H1 (cell line): Measurements from ENCODE around the gene HPRT1. TPM values are rescaled to one million over a fixed set of nuclear protein-coding genes. Genes with fewer than 3 reads are reported as not detected.

Source experiments
- KDM4A ChIP-seq: IDR thresholded peaks from one replicate; pipeline ENCODE4 v1.7.1; 2012; ENCODE audit warnings: low read depth, mild to moderate bottlenecking, moderate library complexity, low read length, inconsistent platforms; ENCODE audit not compliant: severe bottlenecking
- polyA plus RNA-seq, 7 experiments: library from polyadenylated mRNA; depleted of rRNA in 3 of 7; stranded (reverse) in 5 of 7; unstranded in 2 of 7; fragments of >200 nt in 5 of 7; fragments of 200-250 nt in 2 of 7; gene quantifications; 1 replicate in 5 of 7; 2 replicates in 1 of 7; 4 replicates in 1 of 7; pipeline versions ENCODE4 v1.2.1 to v1.2.3, GENCODE V29; 2011 to 2013; ENCODE audit warnings: missing spikeins in 2 of 7, mixed read lengths in 2 of 7
- total RNA-seq: library from RNA; stranded (reverse); fragmentation: NEBNext Ultra II Directional; extraction: Animal tissue kit (Norgen Biotek cat#: 25700); gene quantifications from 2 replicates; pipeline ENCODE4 v1.2.1, GENCODE V29; 2021

The HPRT1 gene
- total and polyA plus RNA-seq, 2 of the 8 experiments (the other 6 are each of a cell fraction or from before 2014, with no cell fraction given): 16.9 to 49.5 TPM

GRCh38 chrX:134547047-134547679 lies 87.2 kb downstream of the HPRT1 start (continued):
- TF ChIP-seq KDM4A: no peak
